Measurements from ENCODE around the gene HOXC4. TPM values are rescaled to one million over a fixed set of nuclear protein-coding genes. Genes with fewer than 3 reads are reported as not detected.

Gene HOXC4
- total and polyA plus RNA-seq, 2 donors (not counting 3 experiments of a cell fraction or from before 2014, with no cell fraction given) = 0.06 to 0.58 TPM

DNA sequence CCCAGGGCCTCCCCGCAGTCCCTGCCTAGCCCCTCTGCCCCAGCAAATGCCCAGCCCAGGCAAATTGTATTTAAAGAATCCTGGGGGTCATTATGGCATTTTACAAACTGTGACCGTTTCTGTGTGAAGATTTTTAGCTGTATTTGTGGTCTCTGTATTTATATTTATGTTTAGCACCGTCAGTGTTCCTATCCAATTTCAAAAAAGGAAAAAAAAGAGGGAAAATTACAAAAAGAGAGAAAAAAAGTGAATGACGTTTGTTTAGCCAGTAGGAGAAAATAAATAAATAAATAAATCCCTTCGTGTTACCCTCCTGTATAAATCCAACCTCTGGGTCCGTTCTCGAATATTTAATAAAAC lies 23.2 kb upstream of the HOXC4 start:
- FAIRE-seq (no peak), DNase-seq (ENCODE audit: low read depth, low spot score) (no peak)
- Histone ChIP-seq H3K4me1 (ENCODE audit: control insufficient read depth, extremely low read depth, insufficient read depth, low read length) (no peaks in the 10 kb centered on the region), H3K27ac (ENCODE audit: insufficient read depth, low read depth, low read length) (no peak overlapping the region), H3K9ac (replicated peaks; ENCODE audit: extremely low read depth, insufficient read depth, low read length) (no peak overlapping the region), H2AFZ (ENCODE audit: low read depth, low read length) (no peak overlapping the region), H3K36me3 (ENCODE audit: control insufficient read depth in 2 of 2, extremely low read depth in 1 of 2, insufficient read depth in 2 of 2, low read length in 2 of 2) (no peaks in the 10 kb centered on the region), H3K4me2 (ENCODE audit: insufficient read depth, low read length) (no peak overlapping the region), H4K20me1 (replicated peaks; ENCODE audit: control insufficient read depth, extremely low read depth, insufficient read depth, low read length) (no peaks in the 10 kb centered on the region), H3K9me1 (replicated peaks; ENCODE audit: control insufficient read depth, extremely low read depth, insufficient read depth, low read length) (no peaks in the 10 kb centered on the region), H3K79me2 (ENCODE audit: control insufficient read depth, insufficient read depth, low read length) (no peaks in the 10 kb centered on the region), H3K27me3 (ENCODE audit: control insufficient read depth in 2 of 2, insufficient read depth in 2 of 2, low read length in 2 of 2) (peaks cover 86 to 92% of the 10 kb centered on the region in 2 experiments), H3K9me3 (replicated peaks; ENCODE audit: control insufficient read depth, insufficient read depth, low read length) (no peaks in the 10 kb centered on the region), H3K4me3 (replicated peaks in 1 of 3; ENCODE audit: insufficient read depth in 1 of 3, low read depth in 1 of 3, low read length in 3 of 3) (no peak overlapping the region)
- CTCF ChIA-PET = interaction anchor here (1.1 to 6.1 kb wide), 4 partner anchors 161 to 358 kb away, joined by 3 to 91 read pairs (median 58); no protein-coding TSS in a partner anchor
- TF ChIP-seq POLR2A (IDR thresholded peaks at IDR 0.05; ENCODE audit: low read depth, low read length) = no peak
- TF ChIP-seq EZH2 (IDR thresholded peaks at IDR 0.05; ENCODE audit: borderline replicate concordance, low read depth, low read length, severe bottlenecking) = peak; percentile 24
- dilution Hi-C loops (cut with MboI; ENCODE audit: extremely low pct_ligation_motif_present, low sequenced_read_pairs) (no loop called here), intact Hi-C loops (cut with micrococcal nuclease) (no loop called here)
- POLR2A ChIA-PET = no interaction called here
- BruUV-seq (replicated peaks) = no TSS peak

DNA sequence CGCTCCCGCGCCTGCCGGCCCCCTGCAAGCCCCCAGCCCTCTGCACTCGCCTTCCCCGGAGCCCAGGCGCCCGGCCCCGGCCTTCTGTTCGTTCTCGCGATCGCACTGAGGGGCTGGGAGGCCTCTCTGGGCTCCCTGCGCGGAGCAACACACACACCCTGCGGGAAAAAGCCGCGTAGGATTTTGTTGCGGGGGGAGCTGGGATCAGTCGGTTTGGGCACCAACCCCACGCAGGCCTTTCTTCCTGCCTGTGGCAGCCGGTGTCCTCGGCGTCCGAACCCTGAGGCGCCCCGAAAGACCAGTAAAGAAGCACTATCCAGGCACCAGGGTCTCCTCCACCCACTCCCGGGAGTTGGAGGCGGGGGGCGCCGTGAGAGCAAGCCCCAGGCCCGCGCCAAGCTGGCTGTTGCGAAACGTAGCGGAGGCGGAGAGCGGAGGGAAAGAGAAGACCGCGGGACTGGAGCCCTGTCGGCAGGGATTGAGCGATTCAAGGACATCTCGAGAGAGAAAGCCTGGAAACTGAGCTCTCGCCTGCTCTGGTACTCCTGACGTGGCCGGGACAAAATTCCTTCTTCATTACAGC lies 22.7 kb upstream of the HOXC4 start:
- no peak overlapping the region for H3K9ac ChIP-seq (replicated peaks; ENCODE audit: extremely low read depth, insufficient read depth, low read length)
- FAIRE-seq (no peak), DNase-seq (ENCODE audit: low read depth, low spot score) (no peak)
- no TSS peak for BruUV-seq (replicated peaks)
- dilution Hi-C loops (cut with MboI; ENCODE audit: extremely low pct_ligation_motif_present, low sequenced_read_pairs) = no loop called here
- H3K9me3 ChIP-seq (replicated peaks; ENCODE audit: control insufficient read depth, insufficient read depth, low read length) = no peaks in the 10 kb centered on the region
- H3K4me1 ChIP-seq (ENCODE audit: control insufficient read depth, extremely low read depth, insufficient read depth, low read length) = no peaks in the 10 kb centered on the region
- peaks cover 86 to 92% of the 10 kb centered on the region in 2 experiments for H3K27me3 ChIP-seq (ENCODE audit: control insufficient read depth in 2 of 2, insufficient read depth in 2 of 2, low read length in 2 of 2)
- intact Hi-C loops (cut with micrococcal nuclease) = no loop called here
- TF ChIP-seq MYC (IDR thresholded peaks at IDR 0.05; ENCODE audit: low read depth, low read length) (no peak), POLR2AphosphoS5 (IDR thresholded peaks at IDR 0.05; ENCODE audit: insufficient read depth, low read depth, low read length) (no peak), EZH2 (IDR thresholded peaks at IDR 0.05; ENCODE audit: borderline replicate concordance, low read depth, low read length, severe bottlenecking) (peak; percentile 61), GATA2 (IDR thresholded peaks at IDR 0.05; ENCODE audit: insufficient read depth, insufficient read length, low read depth, low read length) (no peak), POLR2A (IDR thresholded peaks at IDR 0.05; ENCODE audit: low read depth, low read length) (no peak)
- TF ChIP-seq, protein P1, sequence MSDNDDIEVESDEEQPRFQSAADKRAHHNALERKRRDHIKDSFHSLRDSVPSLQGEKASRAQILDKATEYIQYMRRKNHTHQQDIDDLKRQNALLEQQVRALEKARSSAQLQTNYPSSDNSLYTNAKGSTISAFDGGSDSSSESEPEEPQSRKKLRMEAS (IDR thresholded peaks at IDR 0.05; ENCODE audit: insufficient read depth, insufficient read length) = no peak
- TF ChIP-seq, protein P2, sequence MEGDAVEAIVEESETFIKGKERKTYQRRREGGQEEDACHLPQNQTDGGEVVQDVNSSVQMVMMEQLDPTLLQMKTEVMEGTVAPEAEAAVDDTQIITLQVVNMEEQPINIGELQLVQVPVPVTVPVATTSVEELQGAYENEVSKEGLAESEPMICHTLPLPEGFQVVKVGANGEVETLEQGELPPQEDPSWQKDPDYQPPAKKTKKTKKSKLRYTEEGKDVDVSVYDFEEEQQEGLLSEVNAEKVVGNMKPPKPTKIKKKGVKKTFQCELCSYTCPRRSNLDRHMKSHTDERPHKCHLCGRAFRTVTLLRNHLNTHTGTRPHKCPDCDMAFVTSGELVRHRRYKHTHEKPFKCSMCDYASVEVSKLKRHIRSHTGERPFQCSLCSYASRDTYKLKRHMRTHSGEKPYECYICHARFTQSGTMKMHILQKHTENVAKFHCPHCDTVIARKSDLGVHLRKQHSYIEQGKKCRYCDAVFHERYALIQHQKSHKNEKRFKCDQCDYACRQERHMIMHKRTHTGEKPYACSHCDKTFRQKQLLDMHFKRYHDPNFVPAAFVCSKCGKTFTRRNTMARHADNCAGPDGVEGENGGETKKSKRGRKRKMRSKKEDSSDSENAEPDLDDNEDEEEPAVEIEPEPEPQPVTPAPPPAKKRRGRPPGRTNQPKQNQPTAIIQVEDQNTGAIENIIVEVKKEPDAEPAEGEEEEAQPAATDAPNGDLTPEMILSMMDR (IDR thresholded peaks at IDR 0.05; ENCODE audit: extremely low read depth in 1 of 2, insufficient read depth in 1 of 2, low read depth in 1 of 2, low read length in 2 of 2) = no peak
- no peaks in the 10 kb centered on the region for H4K20me1 ChIP-seq (replicated peaks; ENCODE audit: control insufficient read depth, extremely low read depth, insufficient read depth, low read length)
- H3K4me3 ChIP-seq (replicated peaks in 1 of 3; ENCODE audit: insufficient read depth in 1 of 3, low read depth in 1 of 3, low read length in 3 of 3) = no peak overlapping the region
- no peak overlapping the region for H3K4me2 ChIP-seq (ENCODE audit: insufficient read depth, low read length)
- H2AFZ ChIP-seq (ENCODE audit: low read depth, low read length) = no peak overlapping the region
- POLR2A ChIA-PET = no interaction called here
- no peaks in the 10 kb centered on the region for H3K9me1 ChIP-seq (replicated peaks; ENCODE audit: control insufficient read depth, extremely low read depth, insufficient read depth, low read length)
- CTCF ChIA-PET = interaction anchor here (1.0 to 6.1 kb wide), 8 partner anchors 7 to 357 kb away, joined by 3 to 91 read pairs (median 19); partner anchors contain the start of gene HOXC8
- no peak overlapping the region for H3K27ac ChIP-seq (ENCODE audit: insufficient read depth, low read depth, low read length)
- H3K79me2 ChIP-seq (ENCODE audit: control insufficient read depth, insufficient read depth, low read length) = no peaks in the 10 kb centered on the region
- H3K36me3 ChIP-seq (ENCODE audit: control insufficient read depth in 2 of 2, extremely low read depth in 1 of 2, insufficient read depth in 2 of 2, low read length in 2 of 2) = no peaks in the 10 kb centered on the region
